Omental fat pad (tissue), 4 donors: Measurements from ENCODE around the gene HDAC5. TPM values are rescaled to one million over a fixed set of nuclear protein-coding genes. Genes with fewer than 3 reads are reported as not detected.
"Not testable (repeated sequence)": the region's sequence is repeated elsewhere in the genome, so short reads cannot be mapped to it uniquely, and the experiment has no call there.

ENCODE experiments used
- ATAC-seq: fragments of 150-250 bp; one replicate; pipeline ENCODE4 v1.9.1; 2016; ENCODE audit warnings: mild to moderate bottlenecking, moderate library complexity; ENCODE audit not compliant: low FRiP score
- DNase-seq: peaks from one replicate; pipeline ENCODE4 v3.0.0-alpha.2; 2019; ENCODE audit warnings: low spot score
- CTCF ChIP-seq, 3 donors: fragments of 450-650 bp; IDR thresholded peaks; one replicate each; pipeline ENCODE4 v1.5.1; 2016 to 2017; ENCODE audit warnings: antibody characterized with exemption in 3 of 3, mild to moderate bottlenecking in 3 of 3, moderate library complexity in 2 of 3
- total RNA-seq, 4 donors: library from RNA; depleted of rRNA; stranded (reverse); fragments of >200 nt; gene quantifications; one replicate each; pipeline ENCODE4 v1.1.0, GENCODE V29; 2016

HDAC5 gene
- total RNA-seq, 4 donors from 2014 or later: 52.5 to 91.9 (median 62.4) TPM

GRCh38 chr17:44044071-44044470 is 79.4 kb downstream of the HDAC5 start:
- TF ChIP-seq CTCF (IDR thresholded peaks at IDR 0.05): no peak
- DNase-seq (no peak), ATAC-seq (no peak)

GRCh38 chr17:44043272-44043696 is 80.2 kb downstream of the HDAC5 start:
- no peak for TF ChIP-seq CTCF (IDR thresholded peaks at IDR 0.05)
- DNase-seq (no peak), ATAC-seq (peak; percentile 25)

- no peak for DNase-seq
- TF ChIP-seq CTCF (IDR thresholded peaks at IDR 0.05): no peak
Measured at GRCh38 chr17:44039829-44040635, 83.4 kb downstream of the HDAC5 start.

GRCh38 chr17:44038604-44039011 is 84.8 kb downstream of the HDAC5 start:
- no peak for DNase-seq

More at GRCh38 chr17:44039829-44040635, 83.4 kb downstream of the HDAC5 start:
- peak; percentile 84 for ATAC-seq

GRCh38 chr17:44037471-44037870 is 86.0 kb downstream of the HDAC5 start:
- no peak for ATAC-seq
- no peak for TF ChIP-seq CTCF (IDR thresholded peaks at IDR 0.05)
- no peak for DNase-seq

More at GRCh38 chr17:44038604-44039011, 84.8 kb downstream of the HDAC5 start:
- TF ChIP-seq CTCF (IDR thresholded peaks at IDR 0.05): no peak
- no peak for ATAC-seq

GRCh38 chr17:44034688-44035087 is 88.8 kb downstream of the HDAC5 start:
- ATAC-seq, DNase-seq: not testable (repeated sequence)

GRCh38 chr17:44033861-44034408 is 89.5 kb downstream of the HDAC5 start:
- no peak for DNase-seq
- no peak for ATAC-seq
- no peak for TF ChIP-seq CTCF (IDR thresholded peaks at IDR 0.05)
